ENCODE results near the gene PSMD5. TPM values are rescaled to one million over a fixed set of nuclear protein-coding genes. Genes with fewer than 3 reads are reported as not detected.

PSMD5 gene
- total RNA-seq: 10 to 100 TPM; 53.5 to 58.3 TPM

- ChIA-PET POLR2A (interaction anchor here (0.9 to 2.1 kb wide), 6 partner anchors 10 to 88 kb away, joined by 3 to 9 read pairs (median 4); no protein-coding TSS in a partner anchor), CTCF (interaction anchor here (0.7 kb wide), 2 partner anchors 26 to 155 kb away, joined by 3 to 5 read pairs; no protein-coding TSS in a partner anchor)
- Mint-ChIP-seq H3K36me3 (ENCODE audit: low read depth) (peaks cover 71% of the 10 kb centered on the region), H3K27me3 (no peaks in the 10 kb centered on the region), H3K4me3 (peak within 1 kb of the TSS; percentile 98), H3K4me1 (peaks cover 70% of the 10 kb centered on the region), H3K27ac (peak within 1 kb of the TSS; percentile 91), H3K9me3 (ENCODE audit: low read depth) (no peaks in the 10 kb centered on the region)
- ATAC-seq (peak; percentile 89), DNase-seq (peak; percentile 99)
- intact Hi-C loops (cut with DNase I, micrococcal nuclease): loop anchor here (1.0 to 10.0 kb wide), 10 partner anchors 25 to 358 kb away; partner anchors contain the start of genes CNTRL (in 2 of the 2), FBXW2 (in 2 of the 2), CDK5RAP2 (in 1 of the 2) and MEGF9 (in 1 of the 2)
Observed at GRCh38 chr9:120842685-120843485, at the start of gene PSMD5. PSMD5 (minus strand) TSS chr9:120842922; CDS start chr9:120842909, 13 bp downstream.

- H3K4me3 Mint-ChIP-seq: peak overlapping the region; percentile 67
- ChIA-PET POLR2A (interaction anchor here (0.6 to 3.1 kb wide), 11 partner anchors 14 to 320 kb away, joined by 3 to 21 read pairs (median 4); partner anchors contain the start of genes CDK5RAP2, PHF19, PSMD5 and TRAF1), CTCF (interaction anchor here (0.7 to 1.6 kb wide), 7 partner anchors 11 to 168 kb away, joined by 3 to 5 read pairs (median 3); no protein-coding TSS in a partner anchor)
- peak overlapping the region; percentile 100 for H3K27ac Mint-ChIP-seq
- peak; percentile 64 for DNase-seq
- intact Hi-C loops (cut with DNase I, micrococcal nuclease): loop anchor here (1.0 to 2.0 kb wide), 9 partner anchors 15 to 48 kb away; partner anchors contain the start of genes TRAF1 (in 2 of the 2) and PHF19 (in 1 of the 2)
- peaks cover 85% of the 10 kb centered on the region for H3K4me1 Mint-ChIP-seq
- H3K9me3 Mint-ChIP-seq (ENCODE audit: low read depth): peaks cover 2% of the 10 kb centered on the region
- H3K36me3 Mint-ChIP-seq (ENCODE audit: low read depth): peaks cover 22% of the 10 kb centered on the region
- ATAC-seq: peak; percentile 3
- no peaks in the 10 kb centered on the region for H3K27me3 Mint-ChIP-seq
Observed at GRCh38 chr9:120891884-120892747, 49.4 kb upstream of the PSMD5 start.

DNA sequence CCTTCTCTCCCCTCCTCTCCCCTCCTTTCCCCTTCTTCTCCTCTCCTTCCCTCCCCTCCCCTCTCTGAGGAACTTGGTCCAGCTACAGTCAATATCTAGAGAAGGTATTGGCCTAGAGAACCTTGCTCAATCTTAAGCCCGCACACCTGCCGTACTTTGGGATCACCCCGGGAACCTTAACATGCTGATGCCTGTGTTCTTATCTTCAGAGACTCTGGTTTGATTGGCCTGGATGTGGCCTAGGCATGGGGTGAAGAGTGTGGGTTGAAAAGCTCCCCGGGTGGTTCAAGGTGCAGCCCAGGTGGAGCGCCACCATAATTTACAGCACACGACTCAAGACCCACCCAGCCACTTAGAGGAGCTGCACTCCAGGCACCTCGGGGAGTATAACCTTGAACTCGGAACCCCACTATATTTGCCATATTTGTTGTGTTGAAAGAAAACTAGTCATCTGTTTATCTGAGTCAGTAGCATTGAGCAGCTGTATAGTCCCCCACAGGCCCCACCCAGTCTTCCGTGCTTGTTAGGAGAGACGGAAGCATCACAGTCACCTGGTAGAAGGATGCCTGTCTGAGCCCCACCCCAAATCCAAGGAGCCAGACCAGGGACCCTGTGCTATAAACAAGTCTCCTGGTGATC, 48.6 kb upstream of the PSMD5 start:
- Mint-ChIP-seq H3K27me3 (no peaks in the 10 kb centered on the region), H3K27ac (peak overlapping the region; percentile 100), H3K36me3 (ENCODE audit: low read depth) (peaks cover 17% of the 10 kb centered on the region), H3K9me3 (ENCODE audit: low read depth) (peaks cover 2% of the 10 kb centered on the region), H3K4me3 (peak overlapping the region; percentile 67), H3K4me1 (peaks cover 83% of the 10 kb centered on the region)
- POLR2A ChIA-PET: interaction anchor here (0.5 to 3.1 kb wide), 13 partner anchors 11 to 321 kb away, joined by 3 to 21 read pairs (median 5); partner anchors contain the start of genes CDK5RAP2, PHF19 and TRAF1
- CTCF ChIA-PET: interaction anchor here (0.7 to 1.6 kb wide), 8 partner anchors 13 to 169 kb away, joined by 3 to 5 read pairs (median 4); partner anchors contain the start of gene PHF19
- DNase-seq (peak; percentile 86), ATAC-seq (peak; percentile 69)
- intact Hi-C loops (cut with DNase I, micrococcal nuclease): loop anchor here in 1 of 2 experiments (1.0 kb wide), 3 partner anchors 15 to 47 kb away; no protein-coding TSS in a partner anchor

- peaks cover 17% of the 10 kb centered on the region for H3K36me3 Mint-ChIP-seq (ENCODE audit: low read depth)
- H3K4me3 Mint-ChIP-seq: peak overlapping the region; percentile 67
- peak; percentile 44 for DNase-seq
Observed at GRCh38 chr9:120890320-120891244, 47.9 kb upstream of the PSMD5 start.

GRCh38 chr9:120889606-120890271, 47.0 kb upstream of the PSMD5 start:
- CTCF ChIA-PET: interaction anchor here (0.5 to 1.4 kb wide), 10 partner anchors 9 to 205 kb away, joined by 3 to 6 read pairs (median 3); partner anchors contain the start of gene PHF19
- peak overlapping the region; percentile 67 for H3K4me3 Mint-ChIP-seq

More at GRCh38 chr9:120890320-120891244, 47.9 kb upstream of the PSMD5 start:
- H3K27ac Mint-ChIP-seq: peak overlapping the region; percentile 100
- intact Hi-C loops (cut with DNase I, micrococcal nuclease): loop anchor here in 1 of 2 experiments (1.0 kb wide), 3 partner anchors 14 to 46 kb away; no protein-coding TSS in a partner anchor
- ChIA-PET CTCF (interaction anchor here (0.5 to 1.6 kb wide), 10 partner anchors 9 to 204 kb away, joined by 3 to 6 read pairs (median 4); partner anchors contain the start of gene PHF19), POLR2A (interaction anchor here (0.5 to 3.1 kb wide), 15 partner anchors 9 to 179 kb away, joined by 3 to 21 read pairs (median 5); partner anchors contain the start of genes PHF19 and TRAF1)
- H3K9me3 Mint-ChIP-seq (ENCODE audit: low read depth): peaks cover 2% of the 10 kb centered on the region
- H3K4me1 Mint-ChIP-seq: peaks cover 87% of the 10 kb centered on the region
- no peaks in the 10 kb centered on the region for H3K27me3 Mint-ChIP-seq
- ATAC-seq: peak; percentile 3

DNA sequence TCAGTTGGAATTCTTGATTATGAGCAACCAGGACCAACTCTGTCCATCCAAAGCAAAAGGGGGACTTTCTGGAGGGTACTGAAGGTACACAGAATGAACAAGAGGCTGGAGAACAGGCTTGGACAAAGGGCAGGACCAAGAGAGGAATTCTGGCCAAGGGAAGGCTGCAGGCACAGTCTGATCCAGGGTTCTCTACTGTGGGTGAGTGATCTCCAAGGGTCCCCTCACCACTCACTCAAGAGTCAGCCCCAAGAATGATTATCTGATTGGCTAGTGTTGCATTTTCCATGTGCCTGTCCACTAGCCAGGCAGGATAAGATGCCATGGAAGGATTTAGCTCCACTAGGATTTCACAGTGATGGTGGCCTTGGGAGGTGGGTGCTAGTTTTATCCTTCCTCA, 45.9 kb upstream of the PSMD5 start:
- DNase-seq (no peak), ATAC-seq (no peak)
- H3K27ac Mint-ChIP-seq: peak overlapping the region; percentile 100
- H3K27me3 Mint-ChIP-seq: no peaks in the 10 kb centered on the region
- peaks cover 2% of the 10 kb centered on the region for H3K9me3 Mint-ChIP-seq (ENCODE audit: low read depth)
- intact Hi-C loops (cut with DNase I, micrococcal nuclease): no loop called here
- H3K4me3 Mint-ChIP-seq: no peak overlapping the region
- H3K36me3 Mint-ChIP-seq (ENCODE audit: low read depth): peaks cover 16% of the 10 kb centered on the region
- CTCF ChIA-PET: interaction anchor here (1.2 kb wide), 1 partner anchor 45 kb away, joined by 3 read pairs; no protein-coding TSS in a partner anchor
- POLR2A ChIA-PET: interaction anchor here (0.6 to 0.7 kb wide), 2 partner anchors 9 to 33 kb away, joined by 3 to 5 read pairs; no protein-coding TSS in a partner anchor
- H3K4me1 Mint-ChIP-seq: peaks cover 77% of the 10 kb centered on the region

More at GRCh38 chr9:120889606-120890271, 47.0 kb upstream of the PSMD5 start:
- DNase-seq (no peak), ATAC-seq (no peak)
- H3K9me3 Mint-ChIP-seq (ENCODE audit: low read depth): peaks cover 2% of the 10 kb centered on the region
- H3K27me3 Mint-ChIP-seq: no peaks in the 10 kb centered on the region
- H3K36me3 Mint-ChIP-seq (ENCODE audit: low read depth): peaks cover 17% of the 10 kb centered on the region
- peaks cover 79% of the 10 kb centered on the region for H3K4me1 Mint-ChIP-seq
- POLR2A ChIA-PET: interaction anchor here (0.6 to 3.1 kb wide), 10 partner anchors 9 to 178 kb away, joined by 3 to 21 read pairs (median 3); partner anchors contain the start of gene PHF19
- peak overlapping the region; percentile 100 for H3K27ac Mint-ChIP-seq
- intact Hi-C loops (cut with DNase I, micrococcal nuclease): no loop called here

DNA sequence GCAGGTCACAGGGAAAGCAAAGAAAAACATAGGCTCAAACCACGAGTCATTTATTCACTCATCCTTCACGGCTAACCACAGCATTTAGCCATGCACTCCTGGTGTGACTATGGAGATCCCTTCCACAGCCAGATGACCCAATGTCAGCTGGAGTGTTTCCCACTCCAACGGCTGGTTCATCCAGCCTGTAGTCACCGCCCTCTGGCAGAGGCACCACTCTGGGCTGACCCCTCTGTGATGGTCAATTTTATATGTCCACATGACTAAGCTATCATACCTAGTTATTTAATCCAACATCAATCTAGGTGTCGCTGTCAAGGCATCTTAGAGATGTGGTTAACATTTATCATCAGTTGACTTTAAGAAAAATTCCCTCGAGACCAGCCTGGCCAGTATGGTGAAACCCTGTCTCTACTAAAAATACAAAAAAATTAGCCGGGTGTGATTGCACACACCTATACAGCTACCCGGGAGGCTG, 43.8 kb upstream of the PSMD5 start:
- Mint-ChIP-seq H3K36me3 (ENCODE audit: low read depth) (peaks cover 11% of the 10 kb centered on the region), H3K4me3 (no peak overlapping the region), H3K27me3 (no peaks in the 10 kb centered on the region), H3K9me3 (ENCODE audit: low read depth) (no peaks in the 10 kb centered on the region), H3K4me1 (peaks cover 73% of the 10 kb centered on the region), H3K27ac (no peak overlapping the region)
- intact Hi-C loops (cut with DNase I, micrococcal nuclease): no loop called here
- DNase-seq: no peak
- ATAC-seq: no peak
- ChIA-PET CTCF (interaction anchor here (1.1 to 1.6 kb wide), 2 partner anchors 11 kb away, joined by 3 to 4 read pairs; no protein-coding TSS in a partner anchor), POLR2A (interaction anchor here (2.1 kb wide), 1 partner anchor 11 kb away, joined by 7 read pairs; no protein-coding TSS in a partner anchor)

GRCh38 chr9:120885958-120886357, 43.2 kb upstream of the PSMD5 start:
- Mint-ChIP-seq H3K4me3 (no peak overlapping the region), H3K9me3 (ENCODE audit: low read depth) (no peaks in the 10 kb centered on the region), H3K27ac (no peak overlapping the region), H3K4me1 (peaks cover 73% of the 10 kb centered on the region), H3K27me3 (no peaks in the 10 kb centered on the region), H3K36me3 (ENCODE audit: low read depth) (peaks cover 11% of the 10 kb centered on the region)
- no peak for ATAC-seq
- ChIA-PET POLR2A (interaction anchor here (0.6 to 2.1 kb wide), 2 partner anchors 11 to 46 kb away, joined by 6 to 7 read pairs; no protein-coding TSS in a partner anchor), CTCF (interaction anchor here (0.8 to 1.6 kb wide), 2 partner anchors 11 to 31 kb away, joined by 3 to 4 read pairs; no protein-coding TSS in a partner anchor)
- DNase-seq: no peak
- intact Hi-C loops (cut with DNase I, micrococcal nuclease): no loop called here

Measured in activated CD4-positive, alpha-beta T cell treated with anti-CD3 and anti-CD28 coated beads for 36 hours (primary cell).